C4-2B (cell line): ENCODE results near the gene CFAP45.

Experiments used
- CTCF ChIP-seq: fragments of 450-650 bp; conservative IDR thresholded peaks from 2 replicates; pipeline ENCODE4 v1.5.1; 2017; ENCODE audit warnings: mild to moderate bottlenecking
- ZFX ChIP-seq: fragments of 450-650 bp; IDR thresholded peaks from 2 replicates; pipeline ENCODE4 v1.6.1; 2017

- no peak for TF ChIP-seq CTCF
- TF ChIP-seq ZFX = no peak
These were observed 44.9 kb upstream of the CFAP45 start for GRCh38 chr1:159944623-159945455.
